Fibroblast of lung (primary cell): Measurements from ENCODE around the gene LPCAT3. TPM values are rescaled to one million over a fixed set of nuclear protein-coding genes. Genes with fewer than 3 reads are reported as not detected.

Source experiments
- DNase-seq, 2 donors: peaks; one replicate each; pipeline versions ENCODE4 v3.0.0 to v3.0.0-alpha.2; 2010; ENCODE audit warnings: low read depth in 2 of 2
- H2AFZ ChIP-seq: 2 replicates; pipeline ENCODE4 v1.5.1; 2012; ENCODE audit warnings: low read length, control low read depth, inconsistent platforms
- H3K27ac ChIP-seq: 2 replicates; pipeline ENCODE4 v1.5.1; 2011; ENCODE audit warnings: low read length, control low read depth; ENCODE audit not compliant: insufficient read depth
- H3K27me3 ChIP-seq: 2 replicates; pipeline ENCODE4 v1.5.1; 2011; ENCODE audit warnings: mild to moderate bottlenecking, low read length; ENCODE audit not compliant: control insufficient read depth, insufficient read depth
- H3K36me3 ChIP-seq: 2 replicates; pipeline ENCODE4 v1.5.1; 2011; ENCODE audit warnings: low read length; ENCODE audit not compliant: control insufficient read depth, insufficient read depth
- H3K4me1 ChIP-seq: 2 replicates; pipeline ENCODE4 v1.5.1; 2011; ENCODE audit warnings: low read length; ENCODE audit not compliant: control insufficient read depth, insufficient read depth; ENCODE audit errors: extremely low read depth
- H3K4me2 ChIP-seq: 2 replicates; pipeline ENCODE4 v1.5.1; 2011; ENCODE audit warnings: low read length, control low read depth; ENCODE audit not compliant: insufficient read depth; ENCODE audit errors: extremely low read depth
- H3K4me3 ChIP-seq, 4 experiments: fragments of 200-600 bp in 1 of 4; sonication (generic) in 1 of 4; replicated peaks in 1 of 4; 2 replicates each; pipeline ENCODE4 v1.5.1; 2011 to 2016; ENCODE audit warnings: low read length in 4 of 4, low read depth in 3 of 4, mild to moderate bottlenecking in 3 of 4, control low read depth in 2 of 4, inconsistent platforms in 1 of 4, mixed read lengths in 1 of 4; ENCODE audit not compliant: insufficient read depth in 1 of 4; ENCODE audit errors: control extremely low read depth in 1 of 4
- H3K79me2 ChIP-seq: 2 replicates; pipeline ENCODE4 v1.5.1; 2012; ENCODE audit warnings: mild to moderate bottlenecking, low read length, inconsistent platforms; ENCODE audit not compliant: control insufficient read depth, insufficient read depth
- H3K9ac ChIP-seq: 2 replicates; pipeline ENCODE4 v1.5.1; 2011; ENCODE audit warnings: mild to moderate bottlenecking, low read length, control low read depth; ENCODE audit not compliant: insufficient read depth
- H3K9me3 ChIP-seq: 2 replicates; pipeline ENCODE4 v1.5.1; 2012; ENCODE audit warnings: low read depth, low read length; ENCODE audit not compliant: control insufficient read depth, insufficient read depth
- H4K20me1 ChIP-seq: 2 replicates; pipeline ENCODE4 v1.5.1; 2011; ENCODE audit warnings: low read length; ENCODE audit not compliant: control insufficient read depth, insufficient read depth; ENCODE audit errors: extremely low read depth
- CTCF ChIP-seq, 2 donors: IDR thresholded peaks in 1 of 2; conservative IDR thresholded peaks in 1 of 2; 1 replicate in 1 of 2; 2 replicates in 1 of 2; pipeline ENCODE4 v1.5.1; 2011 to 2012; ENCODE audit warnings: low read length in 2 of 2, control low read depth in 1 of 2, inconsistent platforms in 1 of 2, low read depth in 1 of 2, mild to moderate bottlenecking in 1 of 2
- EZH2 ChIP-seq: IDR thresholded peaks from 2 replicates; pipeline ENCODE4 v1.5.1; 2012; ENCODE audit warnings: low read length, control low read depth, mild to moderate bottlenecking; ENCODE audit errors: missing control alignments
- polyA plus RNA-seq, 2 donors: library from polyadenylated mRNA; depleted of rRNA in 1 of 2; stranded (reverse) in 1 of 2; unstranded in 1 of 2; fragments of >200 nt; gene quantifications; 2 replicates each; pipeline ENCODE4 v1.2.1, GENCODE V29; 2011 to 2012; ENCODE audit warnings: missing spikeins in 1 of 2
- total RNA-seq: library from RNA; depleted of rRNA; stranded (reverse); fragments of >200 nt; gene quantifications from 2 replicates; pipeline ENCODE4 v1.2.1, GENCODE V29; 2014

The LPCAT3 gene
- total and polyA plus RNA-seq, 2 donors (not counting 1 experiment from before 2014, with no cell fraction given): 11.4 to 54.0 TPM

GRCh38 chr12:6950401-6950801 is 67.9 kb downstream of the LPCAT3 start:
- H3K27ac ChIP-seq: no peak overlapping the region
- H3K36me3 ChIP-seq: peaks cover 4% of the 10 kb centered on the region
- H3K9me3 ChIP-seq: no peaks in the 10 kb centered on the region
- no peak overlapping the region for H3K4me3 ChIP-seq
- TF ChIP-seq CTCF (conservative IDR thresholded peaks at IDR 0.05 in 1 of 2, IDR thresholded peaks at IDR 0.05 in 1 of 2; ENCODE audit: low read depth in 1 of 2, low read length in 2 of 2) (peak; percentile 3 to 18), EZH2 (no peak)
- no peak overlapping the region for H2AFZ ChIP-seq
- no peaks in the 10 kb centered on the region for H4K20me1 ChIP-seq
- H3K9ac ChIP-seq: no peak overlapping the region
- no peaks in the 10 kb centered on the region for H3K27me3 ChIP-seq
- H3K4me1 ChIP-seq: peaks cover 2% of the 10 kb centered on the region
- DNase-seq: no peak
- no peak overlapping the region for H3K4me2 ChIP-seq
- no peaks in the 10 kb centered on the region for H3K79me2 ChIP-seq

GRCh38 chr12:6948873-6949594 is 69.2 kb downstream of the LPCAT3 start:
- H4K20me1 ChIP-seq: no peaks in the 10 kb centered on the region
- TF ChIP-seq EZH2: no peak
- no peak for TF ChIP-seq CTCF (conservative IDR thresholded peaks at IDR 0.05 in 1 of 2, IDR thresholded peaks at IDR 0.05 in 1 of 2; ENCODE audit: low read depth in 1 of 2, low read length in 2 of 2)
- no peak overlapping the region for H2AFZ ChIP-seq
- no peak for DNase-seq
- no peaks in the 10 kb centered on the region for H3K27me3 ChIP-seq
- H3K36me3 ChIP-seq: peaks cover 5% of the 10 kb centered on the region
- no peaks in the 10 kb centered on the region for H3K79me2 ChIP-seq
- H3K4me3 ChIP-seq: no peak overlapping the region
- H3K4me1 ChIP-seq: peaks cover 6% of the 10 kb centered on the region
- H3K9me3 ChIP-seq: no peaks in the 10 kb centered on the region
- H3K27ac ChIP-seq: no peak overlapping the region
- H3K4me2 ChIP-seq: no peak overlapping the region
- H3K9ac ChIP-seq: no peak overlapping the region

- Histone ChIP-seq H3K79me2 (no peaks in the 10 kb centered on the region), H4K20me1 (no peaks in the 10 kb centered on the region), H3K9me3 (no peaks in the 10 kb centered on the region), H3K36me3 (peaks cover 5% of the 10 kb centered on the region), H3K4me2 (no peak overlapping the region), H3K27me3 (no peaks in the 10 kb centered on the region), H2AFZ (no peak overlapping the region), H3K4me3 (no peak overlapping the region), H3K27ac (no peak overlapping the region), H3K9ac (no peak overlapping the region), H3K4me1 (peaks cover 13% of the 10 kb centered on the region)
- no peak for DNase-seq
- TF ChIP-seq CTCF (conservative IDR thresholded peaks at IDR 0.05 in 1 of 2, IDR thresholded peaks at IDR 0.05 in 1 of 2; ENCODE audit: low read depth in 1 of 2, low read length in 2 of 2) (no peak), EZH2 (no peak)
Observed at GRCh38 chr12:6947615-6948014, 70.7 kb downstream of the LPCAT3 start.
